Inflammatory macrophage (primary cell): Measurements from ENCODE around the gene CREB5.
"Not testable (repeated sequence)": the region's sequence is repeated elsewhere in the genome, so short reads cannot be mapped to it uniquely, and the experiment has no call there.

ENCODE experiments used
- DNase-seq, 2 donors: peaks; one replicate each; pipeline ENCODE4 v3.0.0-alpha.2; 2020 to 2022

The CREB5 gene

GRCh38 chr7:28793381-28794085 lies 381.2 kb downstream of the CREB5 start:
- no peak for DNase-seq

- no peak for DNase-seq
These were observed 386.0 kb downstream of the CREB5 start for GRCh38 chr7:28798274-28798673.

DNA sequence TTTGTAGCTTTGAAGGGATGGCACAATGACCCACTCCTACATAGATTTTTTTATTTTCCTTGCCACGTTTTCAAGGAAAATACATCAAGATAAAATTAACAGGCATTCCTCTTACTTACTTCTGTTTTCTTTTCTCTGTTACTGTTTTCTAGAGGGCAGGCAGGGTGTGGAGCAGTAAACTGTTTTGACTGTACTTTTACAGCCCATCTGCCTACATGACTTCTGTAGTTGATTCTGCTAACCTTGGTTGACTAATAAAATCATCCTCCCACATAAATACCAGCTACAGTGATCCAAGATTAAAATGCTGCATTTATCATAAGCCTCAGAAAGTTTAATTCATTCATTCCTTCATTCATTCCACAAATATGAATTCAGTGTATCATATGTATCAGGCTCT lies 387.3 kb downstream of the CREB5 start:
- DNase-seq = no peak

DNA sequence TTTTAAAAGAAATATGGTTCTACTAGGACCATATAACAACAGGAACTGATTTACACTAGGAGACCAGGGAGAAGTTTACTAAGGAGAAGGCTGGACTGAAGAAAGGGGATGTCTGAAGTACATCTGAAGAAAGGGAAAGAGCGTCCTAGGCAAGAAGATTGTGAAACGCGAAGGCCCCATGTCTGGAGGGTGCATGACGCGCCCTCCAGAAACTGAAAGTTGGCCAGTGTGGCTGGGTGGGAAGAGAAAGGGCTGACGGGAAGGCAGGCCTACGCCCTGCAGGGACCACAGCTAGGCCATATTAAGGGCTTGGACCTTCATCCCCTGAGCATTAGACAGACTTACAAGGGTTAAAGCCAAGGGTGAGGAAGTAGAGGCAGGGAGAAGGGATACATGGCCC lies 387.8 kb downstream of the CREB5 start:
- peak; percentile 91 for DNase-seq

DNA sequence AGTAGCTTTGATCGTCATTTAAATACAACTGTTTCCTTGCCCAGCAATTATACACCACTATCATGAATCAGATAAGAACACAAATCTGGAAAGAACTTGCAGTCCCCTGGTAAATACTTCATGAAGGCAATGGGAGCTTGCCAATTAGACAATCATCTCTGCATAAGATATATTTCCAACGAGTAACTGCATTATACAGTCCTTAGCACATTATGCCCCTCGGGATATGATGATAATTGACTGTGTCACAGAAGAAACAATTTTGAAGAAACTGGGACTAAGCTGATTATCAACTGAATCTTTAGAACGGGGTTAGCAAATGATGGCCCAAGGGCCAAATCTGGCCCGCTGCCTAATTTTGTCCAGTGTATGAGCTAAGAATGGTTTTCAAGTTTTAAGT lies 390.1 kb downstream of the CREB5 start:
- no peak for DNase-seq

GRCh38 chr7:28804157-28804556 lies 391.8 kb downstream of the CREB5 start:
- no peak for DNase-seq

GRCh38 chr7:28804990-28805389 lies 392.7 kb downstream of the CREB5 start:
- DNase-seq = no peak

GRCh38 chr7:28806841-28807240 lies 394.5 kb downstream of the CREB5 start:
- no peak for DNase-seq

- no peak for DNase-seq
These were observed 395.2 kb downstream of the CREB5 start for GRCh38 chr7:28807396-28807994.

DNA sequence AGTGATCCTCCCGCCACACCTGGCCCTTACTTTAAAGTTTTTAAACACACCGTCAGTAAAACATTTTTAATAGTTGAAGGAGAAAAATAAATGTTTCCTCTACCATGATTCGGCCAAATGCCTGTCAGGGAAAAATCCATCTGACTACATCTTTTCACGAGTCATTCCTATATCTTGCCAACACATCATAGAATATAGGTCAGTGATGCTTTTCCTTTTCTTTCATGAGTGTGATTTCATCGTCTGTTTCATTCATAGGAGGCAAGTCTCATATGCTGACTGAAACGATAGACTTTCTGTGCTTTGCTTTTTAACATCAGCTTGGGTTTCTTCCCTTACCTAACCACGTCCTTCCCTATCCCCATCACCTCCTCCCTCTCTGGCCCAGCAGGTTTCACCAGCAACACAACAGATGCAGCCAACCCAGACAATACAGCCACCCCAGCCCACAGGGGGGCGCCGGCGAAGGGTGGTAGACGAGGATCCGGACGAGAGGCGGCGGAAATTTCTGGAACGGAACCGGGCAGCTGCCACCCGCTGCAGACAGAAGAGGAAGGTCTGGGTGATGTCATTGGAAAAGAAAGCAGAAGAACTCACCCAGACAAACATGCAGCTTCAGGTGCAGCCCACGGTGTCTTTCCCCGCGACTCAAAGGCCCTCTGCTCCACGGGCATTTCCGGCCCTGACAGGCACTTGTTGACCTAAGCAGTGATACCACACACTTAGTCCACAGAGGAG lies 396.6 kb downstream of the CREB5 start:
- no peak for DNase-seq

DNA sequence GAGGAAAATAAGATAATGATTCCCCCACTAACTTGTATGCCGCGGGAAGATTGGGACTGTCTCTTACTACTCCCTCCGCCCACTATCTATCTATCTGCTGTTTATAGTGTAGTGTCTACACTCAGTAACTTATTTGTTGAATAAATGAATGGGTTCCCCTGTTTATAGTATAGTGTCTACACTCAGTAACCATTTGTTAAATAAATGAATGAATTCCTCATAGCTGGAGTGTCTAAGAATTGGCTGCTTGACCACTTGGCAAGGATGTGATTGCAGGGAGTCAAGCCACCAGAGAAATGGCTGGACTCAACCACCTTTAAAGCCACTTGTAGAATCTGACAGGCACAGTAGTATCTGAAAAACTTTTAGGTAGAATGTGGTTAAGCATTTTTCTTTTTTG lies 398.7 kb downstream of the CREB5 start:
- DNase-seq = no peak

DNA sequence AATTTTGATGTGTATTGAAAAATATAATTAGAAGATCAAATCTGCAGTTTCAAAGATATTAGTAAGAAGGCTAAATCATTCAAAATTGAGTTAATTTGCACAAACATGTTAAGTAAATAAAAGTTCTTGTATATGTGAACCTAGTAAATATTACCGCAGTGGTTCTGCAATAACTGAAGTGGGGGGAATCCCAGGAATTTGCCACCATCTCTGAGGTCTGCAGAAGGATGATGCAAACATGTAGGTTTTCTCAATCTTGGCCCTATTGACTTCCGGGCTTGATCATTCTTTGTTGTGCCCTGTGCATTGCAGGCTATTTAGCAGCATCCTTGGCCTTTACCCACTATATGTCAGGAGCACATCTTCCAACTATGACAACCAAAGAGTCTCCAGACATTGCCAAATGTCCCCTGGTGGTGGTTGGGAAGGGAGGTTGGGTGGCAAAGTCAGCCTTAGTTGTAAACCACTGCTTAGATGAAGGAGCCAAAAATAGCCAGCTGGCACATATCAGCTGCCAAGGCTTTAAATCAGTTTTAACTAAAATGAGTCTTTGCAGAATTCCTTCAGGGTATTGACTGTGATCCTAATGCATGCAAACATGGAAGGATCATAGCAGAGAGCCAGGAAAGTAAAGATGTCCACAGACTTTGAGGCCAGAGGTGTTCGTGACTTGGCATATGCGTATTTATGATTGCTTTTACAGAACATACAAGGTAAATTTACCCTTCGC lies 399.5 kb downstream of the CREB5 start:
- DNase-seq = no peak

DNA sequence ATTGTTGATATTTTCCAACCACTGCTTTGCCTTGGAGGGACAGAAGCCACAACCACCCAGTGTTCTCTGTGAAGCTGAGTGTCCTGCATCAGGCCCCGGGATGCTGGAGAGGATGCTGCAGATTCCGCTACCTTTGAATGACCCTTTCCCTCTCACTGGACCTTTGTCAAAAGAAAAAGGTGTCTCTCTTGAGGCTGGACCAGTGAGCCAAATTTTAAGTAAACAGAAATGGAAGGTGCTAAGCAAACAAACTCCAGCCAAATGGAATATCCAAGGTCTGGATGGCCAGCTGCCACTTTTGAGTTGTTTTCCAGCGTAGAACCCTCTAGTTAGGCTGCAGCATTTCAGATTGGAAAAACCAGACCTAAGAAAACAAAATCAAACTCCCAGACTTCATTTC lies 400.3 kb downstream of the CREB5 start:
- no peak for DNase-seq

DNA sequence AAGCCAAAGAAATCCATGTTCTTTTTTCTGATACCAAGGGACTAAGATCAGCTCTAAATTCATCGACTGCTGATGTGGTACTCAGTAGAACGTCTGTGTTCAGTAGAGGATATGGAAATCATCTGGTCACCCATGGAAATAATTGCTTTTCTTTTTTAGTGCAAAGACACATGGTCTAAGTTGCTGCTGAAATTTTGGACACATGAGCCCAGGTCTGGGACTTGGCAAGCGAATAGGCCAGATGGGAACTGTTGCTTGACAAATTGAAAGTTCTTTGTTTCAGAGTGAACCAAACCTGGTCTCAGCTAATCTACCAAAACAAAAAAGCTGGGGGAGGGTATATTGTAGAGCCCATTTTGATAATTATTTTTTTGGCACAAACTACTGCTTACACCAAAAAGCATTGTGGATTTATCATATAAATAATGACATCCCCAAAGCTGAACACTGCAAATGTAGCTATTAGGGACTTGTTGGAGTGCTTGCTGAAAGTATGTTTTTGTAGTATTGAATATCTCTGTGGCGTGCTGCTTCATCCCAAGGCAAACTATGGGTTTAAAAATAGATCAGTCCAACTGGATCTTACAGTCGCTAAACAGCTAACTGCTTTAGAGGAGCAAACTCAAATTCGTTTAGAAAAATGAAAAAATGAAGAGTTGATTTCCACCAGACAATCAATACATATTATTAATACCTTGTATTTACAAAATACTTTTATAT lies 401.1 kb downstream of the CREB5 start:
- no peak for DNase-seq

GRCh38 chr7:28815369-28815927 lies 403.1 kb downstream of the CREB5 start:
- DNase-seq = no peak

- no peak for DNase-seq
These were observed 403.6 kb downstream of the CREB5 start for GRCh38 chr7:28815928-28816373.

- no peak for DNase-seq
These were observed 406.7 kb downstream of the CREB5 start for GRCh38 chr7:28818996-28819395.

DNA sequence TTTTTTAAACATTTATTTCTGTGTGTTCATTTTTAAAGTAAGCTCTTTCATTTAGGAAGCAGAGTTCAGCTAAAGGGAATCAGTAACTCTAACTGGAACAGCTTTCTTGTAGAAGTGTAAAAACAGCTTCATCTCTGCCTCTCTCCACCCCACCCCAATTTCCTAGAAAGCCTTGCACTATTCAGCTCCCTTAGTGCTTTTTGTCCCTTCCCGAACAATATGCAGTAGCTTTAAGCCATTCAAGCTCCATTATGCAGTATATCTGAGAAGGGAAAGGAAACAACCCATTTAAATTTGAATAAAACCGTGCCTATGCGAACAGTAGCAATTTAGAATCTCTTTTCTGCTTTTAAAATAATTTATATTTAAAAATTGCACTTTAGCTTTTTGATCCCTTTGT lies 411.3 kb downstream of the CREB5 start:
- no peak for DNase-seq

DNA sequence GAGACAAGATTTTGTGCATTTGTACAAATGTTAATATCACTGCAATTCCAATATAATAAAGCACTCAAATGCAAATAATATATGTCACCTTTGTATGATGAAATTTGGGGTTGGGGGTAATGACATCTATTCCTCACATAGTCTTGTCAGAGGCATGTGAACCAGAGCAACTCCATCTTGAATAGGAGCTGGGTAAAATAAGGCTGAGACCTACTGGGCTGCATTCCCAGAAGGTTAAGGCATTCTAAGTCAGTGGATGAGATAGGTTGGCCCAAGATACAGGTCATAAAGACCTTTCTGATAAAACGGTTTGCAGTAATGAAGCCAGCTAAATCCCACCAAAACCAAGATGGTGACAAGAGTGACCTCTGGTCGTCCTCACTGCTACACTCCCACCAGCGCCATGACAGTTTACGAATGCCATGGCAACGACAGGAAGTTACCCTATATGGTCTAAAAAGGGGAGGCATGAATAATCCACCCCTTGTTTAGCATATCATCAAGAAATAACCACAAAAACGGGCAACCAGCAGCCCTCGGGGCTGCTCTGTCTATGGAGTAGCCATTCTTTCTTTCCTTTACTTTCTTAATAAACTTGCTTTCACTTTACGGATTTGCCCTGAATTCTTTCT lies 413.6 kb downstream of the CREB5 start:
- not testable (repeated sequence) for DNase-seq

GRCh38 chr7:28830846-28831245 lies 418.5 kb downstream of the CREB5 start:
- DNase-seq = peak in 1 of 2 donors; percentile 8

DNA sequence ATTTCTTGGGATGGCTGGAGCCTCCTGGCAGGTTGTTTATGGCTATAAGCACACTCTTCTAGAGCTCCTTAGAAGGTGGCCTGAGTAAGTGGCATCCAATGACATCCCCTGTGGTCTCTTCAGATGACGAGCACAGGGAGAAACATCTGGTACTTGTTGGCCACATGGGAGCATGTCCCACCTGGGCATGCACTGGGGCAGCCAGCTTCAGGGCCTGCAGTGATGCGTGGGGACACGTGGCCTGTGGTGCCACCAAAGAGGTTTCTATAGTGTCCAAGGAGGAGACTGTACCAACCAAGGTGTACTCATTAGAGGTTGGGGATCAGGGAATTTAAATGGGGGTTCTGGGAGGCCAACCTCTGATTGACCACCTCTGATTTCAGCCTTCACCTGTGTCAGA lies 420.4 kb downstream of the CREB5 start:
- no peak for DNase-seq

GRCh38 chr7:28835800-28836199 lies 423.5 kb downstream of the CREB5 start:
- DNase-seq = peak in 1 of 2 donors; percentile 17
